CD4-positive, alpha-beta T cell (primary cell): Measurements from ENCODE around the gene MAST4. TPM values are rescaled to one million over a fixed set of nuclear protein-coding genes. Genes with fewer than 3 reads are reported as not detected.

Experiments
- ATAC-seq: fragments of 200-7000 bp; cut with Tn5 transposase; one replicate; pipeline ENCODE4 v1.10.0; 2022; ENCODE audit warnings: mild to moderate bottlenecking; ENCODE audit not compliant: poor library complexity
- CTCF ChIA-PET: fragments of 350-600 bp; sonication (Branson Sonifier 250); formaldehyde crosslinking; loops from one replicate; lab custom pipeline; 2021; ENCODE audit warnings: antibody characterized with exemption, inconsistent platforms; lab: Charles Lee
- POLR2A ChIA-PET: fragments of 350-600 bp; sonication (Branson Sonifier 250); formaldehyde crosslinking; loops from one replicate; lab custom pipeline; 2021; ENCODE audit warnings: antibody characterized with exemption, inconsistent platforms; lab: Charles Lee
- DNase-seq, 14 experiments: peaks; one replicate each; pipeline ENCODE4 v3.0.0-alpha.2; 2013 to 2020; ENCODE audit warnings: mixed read lengths in 2 of 14
- H3K27ac ChIP-seq, 2 donors: one replicate each; pipeline versions ENCODE4 v1.5.1 to v1.7.0; 2013; ENCODE audit warnings: low read length in 2 of 2, low read depth in 1 of 2, mild to moderate bottlenecking in 1 of 2
- H3K27me3 ChIP-seq, 2 experiments: 1 replicate in 1 of 2; 2 replicates in 1 of 2; pipeline versions ENCODE4 v1.6.1 to v1.7.0; 2013; ENCODE audit warnings: low read length in 2 of 2, control low read depth in 1 of 2, mild to moderate bottlenecking in 1 of 2, moderate library complexity in 1 of 2; ENCODE audit not compliant: insufficient read depth in 2 of 2, control insufficient read depth in 1 of 2
- H3K36me3 ChIP-seq: one replicate; pipeline ENCODE4 v1.6.1; 2013; ENCODE audit warnings: low read length, control low read depth; ENCODE audit not compliant: insufficient read depth
- H3K4me1 ChIP-seq: one replicate; pipeline ENCODE4 v1.6.1; 2013; ENCODE audit warnings: low read length, control low read depth; ENCODE audit not compliant: insufficient read depth
- H3K4me3 ChIP-seq: one replicate; pipeline ENCODE4 v1.5.1; 2013; ENCODE audit warnings: mild to moderate bottlenecking, low read length, moderate library complexity
- H3K9me3 ChIP-seq, 2 experiments: 1 replicate in 1 of 2; 2 replicates in 1 of 2; pipeline versions ENCODE4 v1.6.1 to v1.7.0; 2013; ENCODE audit warnings: low read length in 2 of 2, mild to moderate bottlenecking in 2 of 2, control low read depth in 1 of 2, moderate library complexity in 1 of 2; ENCODE audit not compliant: control insufficient read depth in 1 of 2, insufficient read depth in 1 of 2
- H3K27ac Mint-ChIP-seq: one replicate; pipeline ENCODE4 v1.8.0; 2020; ENCODE audit warnings: mixed read lengths
- H3K27me3 Mint-ChIP-seq: one replicate; pipeline ENCODE4 v1.8.0; 2021; ENCODE audit warnings: mixed read lengths
- H3K36me3 Mint-ChIP-seq: one replicate; pipeline ENCODE4 v1.8.0; 2021; ENCODE audit warnings: low read depth, mixed read lengths
- H3K4me1 Mint-ChIP-seq: one replicate; pipeline ENCODE4 v1.8.0; 2021; ENCODE audit warnings: low read depth, mixed read lengths
- H3K4me3 Mint-ChIP-seq: one replicate; pipeline ENCODE4 v1.8.0; 2020; ENCODE audit warnings: mild to moderate bottlenecking, mixed read lengths
- H3K9me3 Mint-ChIP-seq: one replicate; pipeline ENCODE4 v1.8.0; 2020; ENCODE audit warnings: mixed read lengths
- intact Hi-C, 2 experiments: fragments of 100-400 bp; cut with DNase I in 1 of 2; cut with micrococcal nuclease in 1 of 2; formaldehyde crosslinking; loops; one replicate each; pipeline versions ENCODE4 v1.15.1 to v1.9.0; 2023 to 2025; cut with DNase I, micrococcal nuclease
- total RNA-seq, 174 experiments: library from RNA in 2 of 174; stranded (reverse) in 2 of 174; gene quantifications; one replicate each; pipeline ENCODE4 v1.2.3 and lab custom pipeline; 2021 to 2026
- TF ChIP-seq, protein P1 (sequence below): fragments of 200-600 bp; IDR thresholded peaks from one replicate; pipeline ENCODE4 v1.8.0; 2022; ENCODE audit warnings: antibody characterized with exemption, mild to moderate bottlenecking

The MAST4 gene
- total RNA-seq, 2 experiments from 2014 or later: 21.3 to 21.6 TPM

- Histone ChIP-seq H3K9me3 (peaks cover 0 to 7% of the 10 kb centered on the region in 2 experiments), H3K4me3 (no peak overlapping the region), H3K27me3 (no peaks in the 10 kb centered on the region), H3K4me1 (peaks cover 19% of the 10 kb centered on the region), H3K27ac (peak overlapping the region in 1 of 2 donors; percentile 12), H3K36me3 (no peaks in the 10 kb centered on the region)
- ChIA-PET POLR2A (interaction anchor here (0.8 to 1.2 kb wide), 3 partner anchors 9 to 14 kb away, joined by 3 to 4 read pairs (median 3); no protein-coding TSS in a partner anchor), CTCF (no interaction called here)
- DNase-seq: no peak
- Mint-ChIP-seq H3K36me3 (no peaks in the 10 kb centered on the region), H3K4me3 (no peak overlapping the region), H3K9me3 (no peaks in the 10 kb centered on the region), H3K27ac (no peak overlapping the region), H3K27me3 (no peaks in the 10 kb centered on the region), H3K4me1 (peaks cover 58% of the 10 kb centered on the region)
- intact Hi-C loops: no loop called here
- TF ChIP-seq, protein P1, sequence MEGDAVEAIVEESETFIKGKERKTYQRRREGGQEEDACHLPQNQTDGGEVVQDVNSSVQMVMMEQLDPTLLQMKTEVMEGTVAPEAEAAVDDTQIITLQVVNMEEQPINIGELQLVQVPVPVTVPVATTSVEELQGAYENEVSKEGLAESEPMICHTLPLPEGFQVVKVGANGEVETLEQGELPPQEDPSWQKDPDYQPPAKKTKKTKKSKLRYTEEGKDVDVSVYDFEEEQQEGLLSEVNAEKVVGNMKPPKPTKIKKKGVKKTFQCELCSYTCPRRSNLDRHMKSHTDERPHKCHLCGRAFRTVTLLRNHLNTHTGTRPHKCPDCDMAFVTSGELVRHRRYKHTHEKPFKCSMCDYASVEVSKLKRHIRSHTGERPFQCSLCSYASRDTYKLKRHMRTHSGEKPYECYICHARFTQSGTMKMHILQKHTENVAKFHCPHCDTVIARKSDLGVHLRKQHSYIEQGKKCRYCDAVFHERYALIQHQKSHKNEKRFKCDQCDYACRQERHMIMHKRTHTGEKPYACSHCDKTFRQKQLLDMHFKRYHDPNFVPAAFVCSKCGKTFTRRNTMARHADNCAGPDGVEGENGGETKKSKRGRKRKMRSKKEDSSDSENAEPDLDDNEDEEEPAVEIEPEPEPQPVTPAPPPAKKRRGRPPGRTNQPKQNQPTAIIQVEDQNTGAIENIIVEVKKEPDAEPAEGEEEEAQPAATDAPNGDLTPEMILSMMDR: no peak
- ATAC-seq: no peak
These were observed 597.2 kb downstream of the MAST4 start for GRCh38 chr5:67193439-67193807.

DNA sequence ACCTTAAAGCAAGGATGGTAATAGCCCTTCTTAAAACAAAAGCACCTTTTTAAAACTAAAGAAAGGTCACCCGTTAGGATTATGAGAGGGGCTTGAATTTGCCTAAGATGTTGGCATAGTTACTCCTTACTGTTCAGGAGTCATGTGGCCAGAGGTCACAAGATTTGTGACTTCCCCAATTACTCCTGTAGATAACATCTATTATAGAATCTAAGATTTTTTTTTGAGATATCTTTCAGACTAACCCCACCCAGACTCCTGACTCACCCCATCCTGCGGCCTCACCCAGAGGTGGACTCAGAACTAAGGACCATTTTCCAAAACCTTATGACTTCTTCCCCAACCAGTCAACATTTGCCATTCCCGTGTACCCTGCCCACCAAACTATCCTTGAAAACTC, 598.0 kb downstream of the MAST4 start:
- intact Hi-C loops: no loop called here
- Histone ChIP-seq H3K27ac (no peak overlapping the region), H3K9me3 (peaks cover 0 to 7% of the 10 kb centered on the region in 2 experiments), H3K27me3 (no peaks in the 10 kb centered on the region), H3K36me3 (no peaks in the 10 kb centered on the region), H3K4me3 (no peak overlapping the region), H3K4me1 (peaks cover 11% of the 10 kb centered on the region)
- H3K27me3 Mint-ChIP-seq: no peaks in the 10 kb centered on the region
- ATAC-seq (no peak), DNase-seq (peak in 1 of 14 experiments; percentile 32)
- no peak overlapping the region for H3K27ac Mint-ChIP-seq
- no peaks in the 10 kb centered on the region for H3K36me3 Mint-ChIP-seq
- TF ChIP-seq, protein P1: no peak
- CTCF ChIA-PET: no interaction called here
- peaks cover 3% of the 10 kb centered on the region for H3K9me3 Mint-ChIP-seq
- H3K4me1 Mint-ChIP-seq: peaks cover 58% of the 10 kb centered on the region
- POLR2A ChIA-PET: no interaction called here
- H3K4me3 Mint-ChIP-seq: no peak overlapping the region

DNA sequence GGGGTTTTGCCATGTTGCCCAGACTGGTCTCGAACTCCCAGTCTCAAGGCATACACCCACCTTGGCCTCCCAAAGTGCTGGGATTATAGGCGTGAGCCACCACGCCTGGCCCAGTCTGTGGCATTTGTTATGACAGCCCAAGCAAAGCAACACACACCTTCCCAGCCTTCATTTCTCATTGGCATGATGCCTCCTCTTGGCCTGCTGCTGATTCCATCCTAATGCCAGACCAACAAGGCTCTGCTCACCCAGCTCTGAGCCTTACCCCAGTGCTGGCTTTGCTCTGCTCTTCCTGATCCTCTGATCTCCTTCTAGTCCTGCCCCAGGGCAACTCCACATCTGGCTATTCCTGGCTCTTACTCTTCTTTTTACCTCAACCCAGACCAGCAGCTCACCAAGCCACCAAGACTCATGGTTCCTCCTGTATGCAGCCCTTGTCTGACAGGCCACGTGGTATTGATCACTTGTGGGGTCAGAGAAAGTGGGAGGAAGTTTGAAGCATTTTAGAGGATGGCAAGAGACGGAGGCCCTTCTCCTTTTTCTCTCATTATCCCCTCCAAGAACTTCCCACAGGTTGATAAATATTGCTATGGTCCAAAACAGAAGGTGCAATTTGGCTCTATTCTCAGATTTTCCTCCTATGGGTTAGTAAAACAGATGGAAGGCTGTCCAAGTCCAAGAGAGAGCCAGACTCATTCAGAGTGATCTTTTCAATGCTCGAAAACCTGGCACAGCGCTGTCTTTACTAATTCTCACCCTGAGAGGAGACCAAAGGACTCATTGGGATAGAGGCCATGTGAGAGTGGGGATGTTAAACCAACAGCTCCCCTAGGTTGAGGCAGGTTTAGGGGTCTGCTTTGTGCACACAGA, 599.4 kb downstream of the MAST4 start:
- intact Hi-C loops: no loop called here
- Histone ChIP-seq H3K36me3 (no peaks in the 10 kb centered on the region), H3K4me3 (no peak overlapping the region), H3K9me3 (peaks cover 0 to 7% of the 10 kb centered on the region in 2 experiments), H3K27ac (no peak overlapping the region), H3K4me1 (peaks cover 15% of the 10 kb centered on the region), H3K27me3 (no peaks in the 10 kb centered on the region)
- Mint-ChIP-seq H3K4me3 (no peak overlapping the region), H3K27ac (no peak overlapping the region), H3K4me1 (peaks cover 56% of the 10 kb centered on the region), H3K9me3 (peaks cover 3% of the 10 kb centered on the region), H3K36me3 (peaks cover 7% of the 10 kb centered on the region), H3K27me3 (no peaks in the 10 kb centered on the region)
- ChIA-PET CTCF (interaction anchor here (0.7 to 1.5 kb wide), 3 partner anchors 12 to 145 kb away, joined by 3 to 4 read pairs (median 4); no protein-coding TSS in a partner anchor), POLR2A (no interaction called here)
- ATAC-seq (no peak), DNase-seq (no peak)
- TF ChIP-seq, protein P1: no peak
